GM18505 (cell line): ENCODE results near the gene SP9.
"Not testable (repeated sequence)": the region's sequence is repeated elsewhere in the genome, so short reads cannot be mapped to it uniquely, and the experiment has no call there.

Experiments
- ATAC-seq: cut with Tn5 transposase; IDR thresholded peaks from one replicate; pipeline ENCODE4 v1.9.1; 2021; ENCODE audit not compliant: unreplicated experiment
- POLR2A ChIP-seq: IDR thresholded peaks from 4 replicates; pipeline ENCODE4 v1.6.1; 2011; ENCODE audit warnings: borderline replicate concordance; ENCODE audit not compliant: insufficient read depth, insufficient read length; ENCODE audit errors: extremely low read depth

Gene SP9

GRCh38 chr2:174344716-174345461, 10.1 kb downstream of the SP9 start:
- no peak for ATAC-seq
- no peak for TF ChIP-seq POLR2A

- TF ChIP-seq POLR2A, result no peak
- ATAC-seq, result no peak
Observed at GRCh38 chr2:174350018-174350417, 15.3 kb downstream of the SP9 start.

GRCh38 chr2:174350593-174351181, 15.9 kb downstream of the SP9 start:
- ATAC-seq, result no peak
- no peak for TF ChIP-seq POLR2A

- TF ChIP-seq POLR2A, result no peak
- ATAC-seq, result no peak
Observed at GRCh38 chr2:174353004-174353403, 18.2 kb downstream of the SP9 start.

- ATAC-seq, result no peak
- no peak for TF ChIP-seq POLR2A
Observed at GRCh38 chr2:174356347-174356746, 21.6 kb downstream of the SP9 start.

- not testable (repeated sequence) for ATAC-seq
Observed at GRCh38 chr2:174359663-174360062, 24.9 kb downstream of the SP9 start.

GRCh38 chr2:174362949-174363348, 28.2 kb downstream of the SP9 start:
- no peak for ATAC-seq
- TF ChIP-seq POLR2A, result no peak

GRCh38 chr2:174363492-174364225, 28.9 kb downstream of the SP9 start:
- ATAC-seq, result not testable (repeated sequence)

- ATAC-seq, result no peak
Observed at GRCh38 chr2:174364628-174365027, 29.9 kb downstream of the SP9 start.

GRCh38 chr2:174365571-174365970, 30.8 kb downstream of the SP9 start:
- ATAC-seq, result no peak
- no peak for TF ChIP-seq POLR2A

More at GRCh38 chr2:174364628-174365027, 29.9 kb downstream of the SP9 start:
- TF ChIP-seq POLR2A, result no peak

GRCh38 chr2:174368691-174369090, 33.9 kb downstream of the SP9 start:
- ATAC-seq, result no peak
- no peak for TF ChIP-seq POLR2A

- no peak for ATAC-seq
- no peak for TF ChIP-seq POLR2A
Observed at GRCh38 chr2:174376967-174377366, 42.2 kb downstream of the SP9 start.

GRCh38 chr2:174383796-174384195, 49.0 kb downstream of the SP9 start:
- TF ChIP-seq POLR2A, result no peak

GRCh38 chr2:174385201-174385600, 50.4 kb downstream of the SP9 start:
- no peak for ATAC-seq
- TF ChIP-seq POLR2A, result no peak

More at GRCh38 chr2:174383796-174384195, 49.0 kb downstream of the SP9 start:
- ATAC-seq, result no peak
